ENCODE measurements around the gene ASPN. TPM values are rescaled to one million over a fixed set of nuclear protein-coding genes. Genes with fewer than 3 reads are reported as not detected.

ASPN gene
- total RNA-seq: 1.1 and 2.0 TPM in 2 replicates

GRCh38 chr9:92482329-92482728 is at the start of gene ASPN:
ASPN (minus strand) TSS chr9:92482506.

GRCh38 chr9:92424340-92424739 is 58.0 kb downstream of the ASPN start, which contains the start of gene OMD:
OMD (minus strand) TSS chr9:92424471; CDS start chr9:92417558, 6,913 bp downstream.

Other genes with a start within 250 kb of the ASPN start
- 445 and 751 TPM in 2 replicates for gene IARS1, start 188.8 kb downstream of the ASPN start, total RNA-seq
- 18.9 and 28.8 TPM in 2 replicates for gene NOL8, start 157.2 kb downstream of the ASPN start, total RNA-seq
- gene CENPP, start 156.6 kb downstream of the ASPN start, total RNA-seq: 1.8 and 2.4 TPM in 2 replicates
- 0.57 and 0.65 TPM in 2 replicates for gene OGN, start 77.9 kb downstream of the ASPN start, total RNA-seq
- not detected in 2 replicates for gene OMD, start 58.0 kb downstream of the ASPN start, total RNA-seq
- 4.3 and 5.0 TPM in 2 replicates for gene ECM2, start 53.5 kb upstream of the ASPN start, total RNA-seq
- gene IPPK, start 187.6 kb upstream of the ASPN start, total RNA-seq: 12.1 and 13.9 TPM in 2 replicates

Data from smooth muscle cell of bladder (primary cell).